Adrenal gland (tissue), 12 donors: Measurements from ENCODE around the gene MCM5. TPM values are rescaled to one million over a fixed set of nuclear protein-coding genes. Genes with fewer than 3 reads are reported as not detected.
"Not testable (repeated sequence)": the region's sequence is repeated elsewhere in the genome, so short reads cannot be mapped to it uniquely, and the experiment has no call there.

Experiments
- DNase-seq, 7 donors: peaks; one replicate each; pipeline ENCODE4 v3.0.0-alpha.2; 2019 to 2020
- H3K27ac ChIP-seq, 5 donors: fragments of 200-600 bp; sonication (generic) in 4 of 5; 1 replicate in 3 of 5; 2 replicates in 2 of 5; pipeline versions ENCODE4 v1.5.1 to v1.8.0; 2016 to 2020; ENCODE audit warnings: mild to moderate bottlenecking in 1 of 5
- H3K27me3 ChIP-seq: fragments of 200-600 bp; 2 replicates; pipeline ENCODE4 v1.8.0; 2021
- H3K36me3 ChIP-seq, 2 donors: fragments of 200-600 bp; replicated peaks in 1 of 2; 1 replicate in 1 of 2; 2 replicates in 1 of 2; pipeline versions ENCODE4 v1.5.1 to v1.8.0; 2018 to 2022
- H3K4me1 ChIP-seq, 2 donors: fragments of 200-600 bp; replicated peaks in 1 of 2; 1 replicate in 1 of 2; 2 replicates in 1 of 2; pipeline versions ENCODE4 v1.5.1 to v1.8.0; 2018 to 2021
- H3K4me3 ChIP-seq, 4 donors: fragments of 200-600 bp; sonication (generic) in 3 of 4; one replicate each; pipeline ENCODE4 v1.5.1; 2016 to 2018
- H3K9me3 ChIP-seq, 3 donors: fragments of 200-600 bp; sonication (generic) in 1 of 3; replicated peaks in 1 of 3; 1 replicate in 2 of 3; 2 replicates in 1 of 3; pipeline versions ENCODE4 v1.5.1 to v1.8.0; 2016 to 2021
- CTCF ChIP-seq, 6 experiments: fragments of 450-650 bp in 4 of 6; fragments of 200-600 bp in 2 of 6; sonication (generic) in 1 of 6; IDR thresholded peaks; 1 replicate in 5 of 6; 2 replicates in 1 of 6; pipeline versions ENCODE4 v1.5.1 to v1.8.0; 2016 to 2021; ENCODE audit warnings: antibody characterized with exemption in 6 of 6, mild to moderate bottlenecking in 2 of 6, moderate library complexity in 1 of 6
- POLR2A ChIP-seq, 2 donors: fragments of 450-650 bp; IDR thresholded peaks; one replicate each; pipeline ENCODE4 v1.6.1; 2017; ENCODE audit warnings: antibody characterized with exemption in 2 of 2, mild to moderate bottlenecking in 2 of 2, moderate library complexity in 1 of 2
- WGBS, 4 donors: extraction: QIAGEN DNeasy Blood & Tissue Kit in 2 of 4; methylation state at CpG; one replicate each; pipeline versions ENCODE4 v1.1.5 to v1.1.7; 2013 to 2017; 5-methylcytosine and 5-hydroxymethylcytosine counted together
- intact Hi-C, 2 donors: fragments of 100-400 bp; cut with DNase I; formaldehyde crosslinking; loops; one replicate each; pipeline versions ENCODE4 v1.14.1 to v1.15.0; 2022 to 2023
- polyA plus RNA-seq, 3 donors: library from polyadenylated mRNA; stranded (reverse); fragments of 200-250 nt in 2 of 3; fragments of 350-450 nt in 1 of 3; fragmentation: Illumina TruSeq in 1 of 3; extraction: RNeasy Lipid Tissue Mini Kit (QIAGEN cat#74804) in 1 of 3; gene quantifications; one replicate each; pipeline ENCODE4 v1.2.3, GENCODE V29; 2013 to 2014
- total RNA-seq, 9 donors: library from RNA; depleted of rRNA in 4 of 9; stranded (reverse); fragments of >200 nt in 4 of 9; fragments of 120-200 nt in 1 of 9; fragmentation: NEBNext Ultra II Directional in 1 of 9; extraction: Animal tissue kit (Norgen Biotek cat#: 25700) in 1 of 9; gene quantifications; one replicate each; pipeline versions ENCODE4 v1.1.0 to v1.2.4, GENCODE V29; 2013 to 2023
- donor health status: healthy with polysubstance abuse.
- donor health status: Bipolar disorder and iron deficiency.
- donor health status: DM: yes; HTN: yes; CAD: no.
- donor health status: DM: no; HTN: no; CAD: no.
- donor health status: DM: no; HTN: no; CAD: no.
- donor health status: DM: yes; HTN: yes; CAD: no.

Gene MCM5
- total and polyA plus RNA-seq, 12 donors, result 3.9 to 20.7 (median 14.6) TPM

GRCh38 chr22:35457729-35458546 lies 58.0 kb downstream of the MCM5 start:
- Histone ChIP-seq H3K9me3 (no peaks in the 10 kb centered on the region), H3K36me3 (no peaks in the 10 kb centered on the region), H3K27ac (no peak overlapping the region), H3K27me3 (no peaks in the 10 kb centered on the region), H3K4me3 (no peak overlapping the region), H3K4me1 (no peaks in the 10 kb centered on the region)
- WGBS, 4 donors, result 70 to 83% (median 80%) methylated on average over 8 to 9 of the region's 9 CpGs
- TF ChIP-seq CTCF (IDR thresholded peaks at IDR 0.05) (no peak), POLR2A (IDR thresholded peaks at IDR 0.05) (no peak)
- no peak for DNase-seq
- intact Hi-C loops, result no loop called here

GRCh38 chr22:35458547-35459422 lies 58.8 kb downstream of the MCM5 start:
- no peaks in the 10 kb centered on the region for H3K9me3 ChIP-seq
- H3K27ac ChIP-seq, result no peak overlapping the region
- 80 to 87% (median 85%) methylated on average over 12 to 18 of the region's 18 CpGs for WGBS, 4 donors
- TF ChIP-seq POLR2A (IDR thresholded peaks at IDR 0.05) (no peak), CTCF (IDR thresholded peaks at IDR 0.05) (no peak)
- no peak for DNase-seq
- no peaks in the 10 kb centered on the region for H3K4me1 ChIP-seq
- no peaks in the 10 kb centered on the region for H3K27me3 ChIP-seq
- no peaks in the 10 kb centered on the region for H3K36me3 ChIP-seq
- H3K4me3 ChIP-seq, result no peak overlapping the region
- intact Hi-C loops, result no loop called here

- no peak for DNase-seq
- Histone ChIP-seq H3K4me1 (no peaks in the 10 kb centered on the region), H3K27ac (no peak overlapping the region), H3K4me3 (no peak overlapping the region), H3K36me3 (no peaks in the 10 kb centered on the region), H3K9me3 (no peaks in the 10 kb centered on the region), H3K27me3 (no peaks in the 10 kb centered on the region)
- intact Hi-C loops, result no loop called here
- no peak for TF ChIP-seq CTCF (IDR thresholded peaks at IDR 0.05)
- no peak for TF ChIP-seq POLR2A (IDR thresholded peaks at IDR 0.05)
- 89 to 91% (median 91%) methylated on average over 14 of the region's 14 CpGs for WGBS, 4 donors
Measured at GRCh38 chr22:35459423-35459894, 59.5 kb downstream of the MCM5 start.

- H3K27ac ChIP-seq, DNase-seq, H3K4me3 ChIP-seq, H3K9me3 ChIP-seq, H3K27me3 ChIP-seq, H3K4me1 ChIP-seq, intact Hi-C loops, H3K36me3 ChIP-seq: not testable (repeated sequence)
- WGBS, 4 donors, result 85 to 91% (median 90%) methylated on average over 9 to 10 of the region's 10 CpGs
Measured at GRCh38 chr22:35459976-35460375, 60.0 kb downstream of the MCM5 start.
